Loucy (cell line): ENCODE data around the gene SH3RF3.

Source experiments
- H2AFZ ChIP-seq: fragments of 200-600 bp; sonication (generic); 2 replicates; pipeline ENCODE4 v1.6.0; 2016; ENCODE audit warnings: antibody characterized with exemption, mild to moderate bottlenecking, low read length, moderate library complexity
- H3F3A ChIP-seq: fragments of 200-600 bp; 2 replicates; pipeline ENCODE4 v1.6.0; 2016; ENCODE audit warnings: antibody characterized with exemption, low read depth, mild to moderate bottlenecking
- H3K27me3 ChIP-seq: fragments of 200-600 bp; sonication (generic); 2 replicates; pipeline ENCODE4 v1.6.1; 2014; ENCODE audit warnings: low read length, mild to moderate bottlenecking; ENCODE audit not compliant: insufficient read depth, poor library complexity, severe bottlenecking
- H3K36me3 ChIP-seq: fragments of 200-600 bp; sonication (generic); 2 replicates; pipeline ENCODE4 v1.6.1; 2016; ENCODE audit warnings: low read length; ENCODE audit not compliant: insufficient read depth
- H3K4me1 ChIP-seq: fragments of 200-600 bp; sonication (generic); 2 replicates; pipeline ENCODE4 v1.5.1; 2014; ENCODE audit warnings: low read length, mild to moderate bottlenecking; ENCODE audit not compliant: insufficient read depth, poor library complexity, severe bottlenecking
- H3K4me2 ChIP-seq: fragments of 200-600 bp; sonication (generic); 2 replicates; pipeline ENCODE4 v1.6.0; 2014; ENCODE audit warnings: antibody characterized with exemption, low read length, low read depth, mild to moderate bottlenecking; ENCODE audit not compliant: poor library complexity, severe bottlenecking
- H3K4me3 ChIP-seq: fragments of 200-600 bp; sonication (generic); 2 replicates; pipeline ENCODE4 v1.5.1; 2014; ENCODE audit warnings: low read length, mild to moderate bottlenecking, mixed read lengths; ENCODE audit not compliant: poor library complexity, severe bottlenecking
- H3K79me2 ChIP-seq: fragments of 200-600 bp; sonication (generic); 2 replicates; pipeline ENCODE4 v1.6.1; 2014; ENCODE audit warnings: low read length; ENCODE audit not compliant: insufficient read depth
- H3K9ac ChIP-seq: fragments of 200-600 bp; sonication (generic); 2 replicates; pipeline ENCODE4 v1.6.0; 2014; ENCODE audit warnings: mild to moderate bottlenecking, low read depth, low read length, moderate library complexity; ENCODE audit not compliant: poor library complexity, severe bottlenecking
- H3K9me2 ChIP-seq: fragments of 200-600 bp; sonication (generic); replicated peaks from 2 replicates; pipeline ENCODE4 v1.6.1; 2016; ENCODE audit warnings: low read depth, low read length, mixed read lengths
- H3K9me3 ChIP-seq: fragments of 200-600 bp; sonication (generic); 2 replicates; pipeline ENCODE4 v1.6.1; 2014; ENCODE audit warnings: mild to moderate bottlenecking, antibody characterized with exemption, low read length, low read depth; ENCODE audit not compliant: insufficient read depth
- H4K20me1 ChIP-seq: fragments of 200-600 bp; sonication (generic); 2 replicates; pipeline ENCODE4 v1.6.0; 2014; ENCODE audit warnings: antibody characterized with exemption, low read length, mild to moderate bottlenecking; ENCODE audit not compliant: insufficient read depth, poor library complexity, severe bottlenecking
- EZH2phosphoT487 ChIP-seq: fragments of 200-600 bp; IDR thresholded peaks from 2 replicates; pipeline ENCODE4 v1.6.1; 2018; ENCODE audit warnings: antibody characterized with exemption, mild to moderate bottlenecking, moderate library complexity, borderline replicate concordance
- TF ChIP-seq, protein P1 (sequence below): fragments of 200-600 bp; sonication (generic); conservative IDR thresholded peaks from 2 replicates; pipeline ENCODE4 v1.5.1; 2014; ENCODE audit warnings: mild to moderate bottlenecking, antibody characterized with exemption, low read length

SH3RF3 gene

DNA sequence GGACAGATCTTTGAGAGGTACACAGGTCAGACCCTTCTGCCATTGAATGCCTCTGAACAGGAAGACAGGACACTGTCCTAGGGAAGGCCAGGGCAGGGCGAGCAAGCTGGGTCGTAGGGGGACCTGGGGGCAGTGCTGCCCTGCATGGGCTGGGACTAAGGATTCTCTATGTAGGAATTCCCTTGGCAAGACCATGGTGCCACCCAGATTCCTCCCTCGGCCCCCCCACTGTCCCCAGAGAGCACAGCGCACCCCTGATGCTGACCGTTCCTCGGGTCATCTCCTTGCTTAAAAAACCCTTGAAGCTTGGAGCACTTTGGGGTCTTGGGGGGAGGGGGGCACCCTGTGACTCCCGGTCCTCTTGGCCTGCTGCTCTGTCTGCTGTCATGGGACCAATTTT, 289.7 kb downstream of the SH3RF3 start:
- Histone ChIP-seq H3K9ac (no peak overlapping the region), H3K4me2 (no peak overlapping the region), H3K79me2 (no peaks in the 10 kb centered on the region), H3K36me3 (no peaks in the 10 kb centered on the region), H3K27me3 (no peaks in the 10 kb centered on the region), H3K4me3 (no peak overlapping the region), H4K20me1 (no peaks in the 10 kb centered on the region), H3K9me3 (no peaks in the 10 kb centered on the region), H3F3A (no peaks in the 10 kb centered on the region), H2AFZ (no peak overlapping the region), H3K9me2 (no peaks in the 10 kb centered on the region), H3K4me1 (no peaks in the 10 kb centered on the region)
- TF ChIP-seq EZH2phosphoT487, result no peak
- TF ChIP-seq, protein P1, sequence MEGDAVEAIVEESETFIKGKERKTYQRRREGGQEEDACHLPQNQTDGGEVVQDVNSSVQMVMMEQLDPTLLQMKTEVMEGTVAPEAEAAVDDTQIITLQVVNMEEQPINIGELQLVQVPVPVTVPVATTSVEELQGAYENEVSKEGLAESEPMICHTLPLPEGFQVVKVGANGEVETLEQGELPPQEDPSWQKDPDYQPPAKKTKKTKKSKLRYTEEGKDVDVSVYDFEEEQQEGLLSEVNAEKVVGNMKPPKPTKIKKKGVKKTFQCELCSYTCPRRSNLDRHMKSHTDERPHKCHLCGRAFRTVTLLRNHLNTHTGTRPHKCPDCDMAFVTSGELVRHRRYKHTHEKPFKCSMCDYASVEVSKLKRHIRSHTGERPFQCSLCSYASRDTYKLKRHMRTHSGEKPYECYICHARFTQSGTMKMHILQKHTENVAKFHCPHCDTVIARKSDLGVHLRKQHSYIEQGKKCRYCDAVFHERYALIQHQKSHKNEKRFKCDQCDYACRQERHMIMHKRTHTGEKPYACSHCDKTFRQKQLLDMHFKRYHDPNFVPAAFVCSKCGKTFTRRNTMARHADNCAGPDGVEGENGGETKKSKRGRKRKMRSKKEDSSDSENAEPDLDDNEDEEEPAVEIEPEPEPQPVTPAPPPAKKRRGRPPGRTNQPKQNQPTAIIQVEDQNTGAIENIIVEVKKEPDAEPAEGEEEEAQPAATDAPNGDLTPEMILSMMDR, result no peak

DNA sequence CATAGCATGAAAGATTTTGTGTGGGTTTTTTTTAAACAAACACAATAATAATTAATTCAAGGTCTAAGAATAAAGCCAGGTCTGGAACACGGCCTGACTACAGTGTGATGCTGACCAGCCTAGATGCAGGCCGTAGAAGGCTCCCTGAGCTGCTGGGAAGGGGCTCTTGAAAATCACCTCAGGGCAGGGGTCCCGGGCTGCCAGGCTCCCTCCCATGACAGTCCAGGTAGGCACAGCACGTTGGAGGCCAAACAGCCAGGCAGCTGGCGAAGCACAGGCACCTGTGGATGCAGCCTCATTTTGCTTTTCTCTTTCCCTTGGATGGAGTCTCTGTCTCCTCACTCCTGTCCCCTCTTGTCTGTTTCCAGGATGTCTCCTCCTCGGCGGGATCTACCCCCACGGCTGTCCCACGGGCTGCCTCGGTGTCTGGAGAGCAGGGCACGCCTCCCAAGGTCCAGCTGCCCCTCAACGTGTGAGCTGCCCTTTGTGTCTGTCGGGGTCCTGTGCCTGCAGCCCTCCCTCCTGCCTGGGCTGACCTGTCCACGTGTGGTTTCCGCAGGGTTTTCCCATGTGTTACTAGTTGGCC, 290.3 kb downstream of the SH3RF3 start:
- no peaks in the 10 kb centered on the region for H3F3A ChIP-seq
- no peaks in the 10 kb centered on the region for H4K20me1 ChIP-seq
- H2AFZ ChIP-seq, result no peak overlapping the region
- no peak for TF ChIP-seq EZH2phosphoT487
- TF ChIP-seq, protein P1, result no peak
- H3K9me2 ChIP-seq, result no peaks in the 10 kb centered on the region
- H3K27me3 ChIP-seq, result no peaks in the 10 kb centered on the region
- H3K4me2 ChIP-seq, result no peak overlapping the region
- no peak overlapping the region for H3K9ac ChIP-seq
- no peaks in the 10 kb centered on the region for H3K79me2 ChIP-seq
- H3K9me3 ChIP-seq, result no peaks in the 10 kb centered on the region
- no peaks in the 10 kb centered on the region for H3K36me3 ChIP-seq
- no peak overlapping the region for H3K4me3 ChIP-seq
- no peaks in the 10 kb centered on the region for H3K4me1 ChIP-seq

GRCh38 chr2:109419960-109420370, 291.0 kb downstream of the SH3RF3 start:
- Histone ChIP-seq H3K4me1 (no peaks in the 10 kb centered on the region), H3K4me3 (no peak overlapping the region), H3K9ac (no peak overlapping the region), H3K27me3 (no peaks in the 10 kb centered on the region), H3K79me2 (no peaks in the 10 kb centered on the region), H3K9me3 (no peaks in the 10 kb centered on the region), H3F3A (no peaks in the 10 kb centered on the region), H2AFZ (no peak overlapping the region), H3K36me3 (no peaks in the 10 kb centered on the region), H3K9me2 (no peaks in the 10 kb centered on the region), H3K4me2 (no peak overlapping the region), H4K20me1 (no peaks in the 10 kb centered on the region)
- no peak for TF ChIP-seq EZH2phosphoT487
- TF ChIP-seq, protein P1, result no peak
